GM19351 (cell line): ENCODE measurements around the gene CGB8.
"Not testable (repeated sequence)": the region's sequence is repeated elsewhere in the genome, so short reads cannot be mapped to it uniquely, and the experiment has no call there.

Experiments used
- ATAC-seq: cut with Tn5 transposase; IDR thresholded peaks from one replicate; pipeline ENCODE4 v1.9.1; 2021; ENCODE audit warnings: mild to moderate bottlenecking, moderate library complexity; ENCODE audit not compliant: unreplicated experiment

CGB8 gene

GRCh38 chr19:49065905-49066512, 17.1 kb upstream of the CGB8 start:
- no peak for ATAC-seq

GRCh38 chr19:49064768-49065611, 16.1 kb upstream of the CGB8 start, which contains the start of gene NTF4:
TSS of gene NTF4 (minus strand) at chr19:49064818. CDS start at chr19:49061997, 2,821 bp downstream.
- ATAC-seq, result no peak

GRCh38 chr19:49064029-49064629, 15.2 kb upstream of the CGB8 start:
- ATAC-seq, result no peak

- no peak for ATAC-seq
Observed at GRCh38 chr19:49061445-49061844, 12.5 kb upstream of the CGB8 start.

GRCh38 chr19:49061000-49061399, 12.1 kb upstream of the CGB8 start:
- ATAC-seq, result no peak

GRCh38 chr19:49059053-49059452, 10.1 kb upstream of the CGB8 start:
- ATAC-seq, result no peak

GRCh38 chr19:49058562-49058961, 9.7 kb upstream of the CGB8 start:
- no peak for ATAC-seq

- ATAC-seq, result no peak
Observed at GRCh38 chr19:49057636-49058234, 8.8 kb upstream of the CGB8 start, which contains the start of gene CGB7. TSS of gene CGB7 (minus strand) at chr19:49057749. CDS start at chr19:49055375, 2,374 bp downstream.

GRCh38 chr19:49056902-49057596, 8.1 kb upstream of the CGB8 start:
- not testable (repeated sequence) for ATAC-seq

GRCh38 chr19:49056101-49056901, 7.4 kb upstream of the CGB8 start:
- no peak for ATAC-seq

GRCh38 chr19:49050376-49051033, 1.6 kb upstream of the CGB8 start:
- not testable (repeated sequence) for ATAC-seq

- not testable (repeated sequence) for ATAC-seq
Observed at GRCh38 chr19:49049834-49050233, 923 bp upstream of the CGB8 start.

GRCh38 chr19:49043548-49043947, 5.4 kb downstream of the CGB8 start, which contains the start of gene CGB5:
TSS of gene CGB5 (plus strand) at chr19:49043848. CDS start at chr19:49044210, 362 bp downstream.
- not testable (repeated sequence) for ATAC-seq

GRCh38 chr19:49042666-49043065, 6.2 kb downstream of the CGB8 start:
- ATAC-seq, result not testable (repeated sequence)

GRCh38 chr19:49042177-49042576, 6.7 kb downstream of the CGB8 start:
- no peak for ATAC-seq

- not testable (repeated sequence) for ATAC-seq
Observed at GRCh38 chr19:49039736-49040135, 9.2 kb downstream of the CGB8 start.

- ATAC-seq, result not testable (repeated sequence)
Observed at GRCh38 chr19:49038557-49039276, 10.2 kb downstream of the CGB8 start.

GRCh38 chr19:49038111-49038510, 10.8 kb downstream of the CGB8 start:
- not testable (repeated sequence) for ATAC-seq
